Endothelial cell of umbilical vein (primary cell): ENCODE data around the gene CCPG1. TPM values are rescaled to one million over a fixed set of nuclear protein-coding genes. Genes with fewer than 3 reads are reported as not detected.

ENCODE experiments used
- BruUV-seq: library from RNA; stranded (reverse); fragments of 400-500 nt; replicated peaks from 2 replicates; lab custom pipeline; 2021; lab: Mats Ljungman, UMichigan
- CTCF ChIA-PET: fragments of 300-600, 350-600 bp; sonication (Branson Sonifier 250); formaldehyde crosslinking; loops from one replicate; lab custom pipeline; 2021; ENCODE audit warnings: antibody characterized with exemption, inconsistent platforms; lab: Charles Lee
- POLR2A ChIA-PET: fragments of 300-600, 350-600 bp; sonication (Branson Sonifier 250); formaldehyde crosslinking; loops from one replicate; lab custom pipeline; 2021; ENCODE audit warnings: antibody characterized with exemption, inconsistent platforms; lab: Charles Lee
- DNase-seq: peaks from one replicate; pipeline ENCODE4 v3.0.0-alpha.2; 2011; ENCODE audit warnings: low read depth, low spot score
- FAIRE-seq: peaks from 2 replicates; lab custom pipeline; 2011; peaks lifted over from hg19 to GRCh38; lab: Jason Lieb, UNC
- H2AFZ ChIP-seq: 2 replicates; pipeline ENCODE4 v1.6.0; 2012; ENCODE audit warnings: low read depth, low read length, control low read depth, inconsistent platforms
- H3K27ac ChIP-seq: 2 replicates; pipeline ENCODE4 v1.5.1; 2011; ENCODE audit warnings: low read depth, mild to moderate bottlenecking, control low read depth, low read length, moderate library complexity; ENCODE audit not compliant: insufficient read depth
- H3K27me3 ChIP-seq, 2 experiments: 2 replicates each; pipeline versions ENCODE4 v1.6.0 to v1.6.1; 2011; ENCODE audit warnings: low read length in 2 of 2, mixed read lengths in 1 of 2; ENCODE audit not compliant: control insufficient read depth in 2 of 2, insufficient read depth in 2 of 2
- H3K36me3 ChIP-seq, 2 experiments: 2 replicates in 1 of 2; 3 replicates in 1 of 2; pipeline ENCODE4 v1.5.1; 2011; ENCODE audit warnings: low read length in 2 of 2, mild to moderate bottlenecking in 1 of 2, moderate library complexity in 1 of 2; ENCODE audit not compliant: control insufficient read depth in 2 of 2, insufficient read depth in 2 of 2; ENCODE audit errors: extremely low read depth in 1 of 2
- H3K4me1 ChIP-seq: 3 replicates; pipeline ENCODE4 v1.5.1; 2011; ENCODE audit warnings: mild to moderate bottlenecking, low read length; ENCODE audit not compliant: control insufficient read depth, insufficient read depth; ENCODE audit errors: extremely low read depth
- H3K4me2 ChIP-seq: 2 replicates; pipeline ENCODE4 v1.6.1; 2011; ENCODE audit warnings: low read length, control low read depth, mixed read lengths; ENCODE audit not compliant: insufficient read depth
- H3K4me3 ChIP-seq, 3 experiments: fragments of 200-600 bp in 1 of 3; sonication (generic), shearing (Covaris generic) in 1 of 3; replicated peaks in 1 of 3; 2 replicates each; pipeline ENCODE4 v1.5.1; 2011 to 2016; ENCODE audit warnings: control low read depth in 3 of 3, low read length in 3 of 3, mild to moderate bottlenecking in 2 of 3, inconsistent platforms in 1 of 3, low read depth in 1 of 3, moderate library complexity in 1 of 3; ENCODE audit not compliant: insufficient read depth in 1 of 3
- H3K79me2 ChIP-seq: 2 replicates; pipeline ENCODE4 v1.6.0; 2012; ENCODE audit warnings: low read length, inconsistent platforms; ENCODE audit not compliant: control insufficient read depth, insufficient read depth
- H3K9ac ChIP-seq: replicated peaks from 2 replicates; pipeline ENCODE3; 2011; ENCODE audit warnings: low read length, control low read depth; ENCODE audit not compliant: insufficient read depth; ENCODE audit errors: extremely low read depth
- H3K9me1 ChIP-seq: replicated peaks from 3 replicates; pipeline ENCODE4 v1.6.0; 2011; ENCODE audit warnings: mild to moderate bottlenecking, low read length; ENCODE audit not compliant: control insufficient read depth, insufficient read depth; ENCODE audit errors: extremely low read depth
- H3K9me3 ChIP-seq: replicated peaks from 2 replicates; pipeline ENCODE4 v1.5.1; 2012; ENCODE audit warnings: low read length, inconsistent platforms; ENCODE audit not compliant: control insufficient read depth, insufficient read depth
- H4K20me1 ChIP-seq: replicated peaks from 2 replicates; pipeline ENCODE3; 2011; ENCODE audit warnings: mild to moderate bottlenecking, low read length; ENCODE audit not compliant: control insufficient read depth, insufficient read depth; ENCODE audit errors: extremely low read depth
- CTCF ChIP-seq, 2 donors: IDR thresholded peaks; 1 replicate in 1 of 2; 2 replicates in 1 of 2; pipeline ENCODE4 v1.5.1; 2011; ENCODE audit warnings: low read length in 2 of 2, mild to moderate bottlenecking in 2 of 2, moderate library complexity in 2 of 2, control low read depth in 1 of 2, inconsistent platforms in 1 of 2, low read depth in 1 of 2; ENCODE audit not compliant: insufficient read depth in 1 of 2; ENCODE audit errors: extremely low read depth in 1 of 2
- EZH2 ChIP-seq: IDR thresholded peaks from 2 replicates; pipeline ENCODE4 v1.6.1; 2012; ENCODE audit warnings: borderline replicate concordance, low read depth, mild to moderate bottlenecking, moderate library complexity, low read length, inconsistent platforms; ENCODE audit not compliant: severe bottlenecking
- FOS ChIP-seq: IDR thresholded peaks from 2 replicates; pipeline ENCODE4 v1.6.1; 2011; ENCODE audit warnings: mild to moderate bottlenecking, low read length, moderate library complexity, borderline replicate concordance; ENCODE audit not compliant: insufficient read depth
- GATA2 ChIP-seq: IDR thresholded peaks from 2 replicates; pipeline ENCODE4 v1.7.0; 2011; ENCODE audit warnings: low read depth, mild to moderate bottlenecking, moderate library complexity, mixed read lengths, low read length; ENCODE audit not compliant: insufficient read length, insufficient read depth
- JUN ChIP-seq: IDR thresholded peaks from 2 replicates; pipeline ENCODE4 v1.6.1; 2011; ENCODE audit warnings: borderline replicate concordance, low read depth; ENCODE audit not compliant: insufficient read length, insufficient read depth
- MAX ChIP-seq: IDR thresholded peaks from 2 replicates; pipeline ENCODE4 v1.6.1; 2011; ENCODE audit not compliant: insufficient read depth, insufficient read length
- MYC ChIP-seq: IDR thresholded peaks from one replicate; pipeline ENCODE4 v1.6.1; 2011; ENCODE audit warnings: mild to moderate bottlenecking, low read depth, low read length
- POLR2A ChIP-seq: IDR thresholded peaks from 2 replicates; pipeline ENCODE4 v1.6.1; 2012; ENCODE audit warnings: low read depth, mild to moderate bottlenecking, control low read depth, low read length
- POLR2AphosphoS5 ChIP-seq: IDR thresholded peaks from 2 replicates; pipeline ENCODE4 v1.6.1; 2012; ENCODE audit warnings: low read depth, mild to moderate bottlenecking, control low read depth, low read length, moderate library complexity; ENCODE audit not compliant: insufficient read depth
- dilution Hi-C: fragments of 300-500 bp; cut with MboI; formaldehyde crosslinking; loops from one replicate; pipeline ENCODE4 v1.15.0; 2019; ENCODE audit warnings: low sequenced_read_pairs; ENCODE audit not compliant: extremely low pct_ligation_motif_present
- intact Hi-C: fragments of 100-400 bp; cut with micrococcal nuclease; formaldehyde crosslinking; loops from one replicate; pipeline ENCODE4 v1.10.0; 2022
- polyA plus RNA-seq, 4 experiments: library from polyadenylated mRNA; depleted of rRNA in 3 of 4; stranded (reverse) in 3 of 4; unstranded in 1 of 4; fragments of >200 nt; gene quantifications; 2 replicates each; pipeline versions ENCODE4 v1.2.1 to v1.2.3, GENCODE V29; 2011 to 2012; ENCODE audit warnings: missing spikeins in 1 of 4
- total RNA-seq: library from RNA; stranded (reverse); gene quantifications from 2 replicates; pipeline ENCODE4 v1.2.3, GENCODE V29; 2021

The CCPG1 gene
- total and polyA plus RNA-seq, 2 donors (not counting 3 experiments of a cell fraction or from before 2014, with no cell fraction given) = 19.1 to 58.5 TPM

- peak overlapping the region; percentile 46 for H3K9ac ChIP-seq
- CTCF ChIA-PET = interaction anchor here (1.2 to 3.8 kb wide), 7 partner anchors 9 to 66 kb away, joined by 3 to 21 read pairs (median 7); partner anchors contain the start of genes PIGB and PIGBOS1
- H3K4me1 ChIP-seq = peaks cover 16% of the 10 kb centered on the region
- H3K27ac ChIP-seq = peak overlapping the region; percentile 42
- TF ChIP-seq POLR2A (no peak), JUN (no peak), GATA2 (no peak), CTCF (IDR thresholded peaks at IDR 0.05; ENCODE audit: extremely low read depth in 1 of 2, insufficient read depth in 1 of 2, low read depth in 1 of 2, low read length in 2 of 2) (no peak), MAX (no peak), MYC (no peak), FOS (no peak), POLR2AphosphoS5 (no peak), EZH2 (no peak)
- no peaks in the 10 kb centered on the region for H3K9me1 ChIP-seq
- H2AFZ ChIP-seq = peak overlapping the region; percentile 67
- no peaks in the 10 kb centered on the region for H3K27me3 ChIP-seq
- peak overlapping the region; percentile 82 for H3K4me2 ChIP-seq
- DNase-seq (peak; percentile 71), FAIRE-seq (peak; percentile 35)
- POLR2A ChIA-PET = interaction anchor here (0.9 kb wide), 1 partner anchor 35 kb away, joined by 3 read pairs; the partner anchor contains the start of genes CCPG1 and PIERCE2
- peaks cover 2 to 4% of the 10 kb centered on the region in 2 experiments for H3K36me3 ChIP-seq
- intact Hi-C loops = no loop called here
- no peaks in the 10 kb centered on the region for H3K79me2 ChIP-seq
- no peaks in the 10 kb centered on the region for H3K9me3 ChIP-seq
- no peaks in the 10 kb centered on the region for H4K20me1 ChIP-seq
- H3K4me3 ChIP-seq = no peak overlapping the region
- no TSS peak for BruUV-seq
- dilution Hi-C loops = no loop called here
Observed at GRCh38 chr15:55372701-55373440, 35.3 kb downstream of the CCPG1 start.
